HG03575 (cell line): ENCODE measurements around the gene PDGFC.

Source experiments
- ATAC-seq: cut with Tn5 transposase; IDR thresholded peaks from one replicate; pipeline ENCODE4 v1.9.1; 2021; ENCODE audit not compliant: unreplicated experiment, insufficient number of reproducible peaks, low FRiP score; ENCODE audit errors: extremely low read depth

Gene PDGFC

DNA sequence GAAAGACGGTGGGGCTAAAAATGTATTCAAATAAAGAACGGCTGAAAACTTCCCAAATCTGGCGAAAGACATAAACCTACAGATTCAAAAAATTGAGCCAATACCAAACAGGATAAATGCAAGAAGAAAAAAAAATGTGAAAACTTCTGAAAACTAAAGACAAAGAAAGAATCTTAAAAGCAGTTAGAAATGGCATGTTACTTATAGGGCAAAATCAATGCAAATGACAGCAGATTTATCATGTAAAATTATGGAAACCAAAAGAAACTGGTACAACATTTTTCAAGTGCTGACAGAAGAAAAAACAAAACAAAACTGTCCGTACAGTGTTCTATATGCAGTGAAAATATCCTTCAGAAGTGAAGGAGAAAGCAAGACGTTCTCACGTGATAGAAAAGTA, 239.0 kb downstream of the PDGFC start:
- no peak for ATAC-seq

DNA sequence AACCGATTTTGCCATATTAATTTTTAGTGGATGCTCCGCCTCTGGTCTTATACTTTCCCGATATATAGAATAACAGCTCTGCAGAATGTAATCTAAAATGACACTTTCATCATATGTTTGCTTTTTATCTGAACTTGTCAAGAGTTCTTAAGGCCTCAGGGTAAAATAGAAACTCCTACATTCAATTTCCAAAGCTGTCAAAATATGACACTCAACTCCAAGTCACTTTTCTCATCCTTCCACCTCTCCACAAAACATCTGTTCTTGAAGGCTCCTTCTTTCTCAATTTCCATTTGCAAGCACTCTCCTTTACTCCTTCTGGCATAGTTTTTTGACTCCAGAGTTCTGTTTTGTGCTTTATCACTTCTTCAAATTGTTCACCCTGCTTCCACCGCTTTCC, 242.2 kb downstream of the PDGFC start:
- ATAC-seq, result no peak

DNA sequence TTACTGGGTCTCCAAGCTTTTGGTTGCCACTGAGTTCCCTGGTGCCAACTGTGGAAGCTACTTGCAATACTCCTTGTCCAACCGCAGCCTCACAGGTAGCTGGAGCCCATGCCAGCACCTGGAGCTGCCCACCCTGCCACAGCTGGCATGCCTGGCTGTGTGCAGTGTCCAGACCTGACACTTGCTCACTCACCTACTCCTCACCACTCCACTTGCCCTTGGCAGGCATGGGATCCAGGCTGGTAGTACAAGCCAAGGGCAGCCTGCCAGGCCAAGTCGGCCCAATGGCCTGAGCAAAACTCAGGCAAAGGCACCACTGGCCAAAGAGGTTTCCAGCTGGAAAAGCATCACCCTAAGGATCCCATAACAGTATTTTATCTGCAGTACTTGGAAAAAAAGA, 246.3 kb downstream of the PDGFC start:
- no peak for ATAC-seq

DNA sequence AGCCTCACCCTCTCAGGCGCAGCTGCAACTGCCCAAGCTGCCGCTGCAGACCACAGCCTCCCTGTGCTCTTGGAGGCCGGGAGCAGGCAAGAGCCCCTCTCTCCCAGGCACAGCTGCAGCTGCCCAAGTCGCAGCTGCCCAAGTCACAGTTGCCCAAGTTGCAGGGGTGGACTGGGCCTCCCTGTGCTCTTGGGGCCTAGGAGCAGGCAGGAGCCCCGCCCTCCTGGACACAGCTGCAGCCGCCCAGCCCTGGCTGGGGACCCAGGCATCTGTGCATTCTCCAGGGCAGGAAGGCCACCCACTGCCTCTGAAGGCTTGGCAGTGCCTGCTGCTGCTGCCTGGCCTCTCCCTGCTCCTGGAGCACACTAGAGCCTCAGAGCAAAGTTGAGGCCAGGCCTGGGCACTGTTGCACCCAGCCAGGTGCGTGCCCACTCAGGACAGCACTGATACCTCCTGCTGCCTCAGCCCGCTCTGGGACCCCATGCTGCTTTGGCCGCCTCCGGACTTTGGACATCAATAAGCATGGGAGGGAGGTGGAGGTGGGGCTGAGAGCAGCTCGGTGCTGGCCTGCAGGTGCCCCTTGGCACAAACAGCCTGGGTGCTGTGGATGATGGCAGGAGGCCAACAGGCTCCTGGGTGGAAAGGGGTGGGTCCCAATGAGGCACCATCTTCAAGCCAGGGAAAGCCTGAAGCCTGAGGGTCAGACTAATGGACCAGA, 247.5 kb downstream of the PDGFC start:
- no peak for ATAC-seq

GRCh38 chr4:156718226-156718625, 253.4 kb downstream of the PDGFC start:
- no peak for ATAC-seq

DNA sequence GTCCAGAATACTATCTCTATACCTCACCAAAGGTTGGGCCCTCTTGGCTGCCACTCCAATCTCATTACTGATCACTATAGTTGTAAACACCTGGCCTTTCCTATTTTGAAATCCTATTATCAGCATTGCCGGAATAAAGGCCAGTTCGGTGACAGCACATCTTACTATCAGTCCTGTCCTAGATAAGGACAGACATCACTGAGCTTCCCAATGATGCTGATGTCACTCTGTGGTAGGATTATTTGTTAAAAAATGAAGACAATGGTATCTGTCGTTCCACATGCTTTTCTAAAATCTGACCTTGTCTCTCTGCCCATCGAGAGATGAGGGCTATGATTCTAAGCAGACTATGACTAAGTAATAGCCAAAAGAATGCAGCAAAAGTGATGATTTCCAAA, 260.4 kb downstream of the PDGFC start:
- no peak for ATAC-seq
